GM23248 (cell line): ENCODE measurements around the gene SDCCAG8. TPM values are rescaled to one million over a fixed set of nuclear protein-coding genes. Genes with fewer than 3 reads are reported as not detected.

ENCODE experiments used
- DNase-seq: peaks from one replicate; pipeline ENCODE4 v3.0.0-alpha.2; 2015
- H2AFZ ChIP-seq: fragments of 200-600 bp; sonication (generic); 2 replicates; pipeline ENCODE4 v1.6.1; 2016; ENCODE audit warnings: antibody characterized with exemption
- H3F3A ChIP-seq: fragments of 200-600 bp; sonication (generic); 2 replicates; pipeline ENCODE4 v1.6.1; 2016; ENCODE audit warnings: mild to moderate bottlenecking, antibody characterized with exemption, mixed run types; ENCODE audit not compliant: insufficient read depth
- H3K27ac ChIP-seq: fragments of 200-600 bp; sonication (generic); 2 replicates; pipeline ENCODE4 v1.5.1; 2016; ENCODE audit warnings: mild to moderate bottlenecking
- H3K27me3 ChIP-seq: fragments of 200-600 bp; sonication (generic); replicated peaks from 2 replicates; pipeline ENCODE4 v1.6.1; 2016; ENCODE audit warnings: mild to moderate bottlenecking; ENCODE audit not compliant: insufficient read depth
- H3K36me3 ChIP-seq: fragments of 200-600 bp; sonication (generic); 2 replicates; pipeline ENCODE4 v1.6.1; 2016; ENCODE audit warnings: low read depth, mild to moderate bottlenecking
- H3K4me1 ChIP-seq: fragments of 200-600 bp; sonication (generic); 2 replicates; pipeline ENCODE4 v1.6.1; 2016; ENCODE audit warnings: mild to moderate bottlenecking; ENCODE audit not compliant: insufficient read depth
- H3K4me2 ChIP-seq: fragments of 200-600 bp; sonication (generic); one replicate; pipeline ENCODE4 v1.6.1; 2016; ENCODE audit warnings: mild to moderate bottlenecking; ENCODE audit not compliant: unreplicated experiment
- H3K4me3 ChIP-seq: fragments of 200-600 bp; sonication (generic); 2 replicates; pipeline ENCODE4 v1.5.1; 2016; ENCODE audit warnings: mild to moderate bottlenecking
- H3K79me2 ChIP-seq: fragments of 200-600 bp; sonication (generic); 2 replicates; pipeline ENCODE4 v1.6.1; 2016; ENCODE audit warnings: mild to moderate bottlenecking; ENCODE audit not compliant: insufficient read depth
- H3K9ac ChIP-seq: fragments of 200-600 bp; sonication (generic); 2 replicates; pipeline ENCODE4 v1.6.1; 2016; ENCODE audit warnings: mild to moderate bottlenecking
- H3K9me2 ChIP-seq: fragments of 200-600 bp; sonication (generic); 2 replicates; pipeline ENCODE4 v1.6.1; 2016; ENCODE audit warnings: mixed run types, mild to moderate bottlenecking, moderate library complexity; ENCODE audit not compliant: insufficient read depth
- H3K9me3 ChIP-seq: fragments of 200-600 bp; sonication (generic); one replicate; pipeline ENCODE4 v1.6.1; 2017; ENCODE audit warnings: low read depth
- H4K20me1 ChIP-seq: fragments of 200-600 bp; sonication (generic); 2 replicates; pipeline ENCODE4 v1.6.0; 2016; ENCODE audit not compliant: insufficient read depth
- EZH2 ChIP-seq: fragments of 200-600 bp; sonication (generic); IDR thresholded peaks from 2 replicates; pipeline ENCODE4 v1.6.1; 2018; ENCODE audit warnings: antibody characterized with exemption, mild to moderate bottlenecking; ENCODE audit not compliant: insufficient read depth, poor library complexity, severe bottlenecking
- EZH2phosphoT487 ChIP-seq: fragments of 200-600 bp; sonication (generic); IDR thresholded peaks from 2 replicates; pipeline ENCODE4 v1.6.1; 2018; ENCODE audit warnings: antibody characterized with exemption, moderate library complexity, mild to moderate bottlenecking, low read depth; ENCODE audit not compliant: insufficient read depth
- WGBS, 2 experiments: methylation state at CpG; one replicate each; pipeline ENCODE4 v1.1.6; 2015 to 2017; ENCODE audit warnings: low lambda C conversion rate in 2 of 2, low coverage in 1 of 2; ENCODE audit errors: missing lambda C conversion rate in 2 of 2; 5-methylcytosine and 5-hydroxymethylcytosine counted together
- in situ Hi-C: fragments of 300-500 bp; cut with MboI; formaldehyde crosslinking; loops from 2 replicates; pipeline ENCODE4 v1.15.0; 2020
- polyA plus RNA-seq: library from polyadenylated mRNA; unstranded; fragments of >200 nt; fragmentation: Nextera tagmentation; extraction: Ambion mirVana; gene quantifications from 2 replicates; pipeline ENCODE4 v1.2.1, GENCODE V29; 2016
- total RNA-seq: library from RNA; depleted of rRNA; stranded (reverse); fragments of >200 nt; shearing (Covaris generic); gene quantifications from 2 replicates; pipeline ENCODE4 v1.2.3, GENCODE V29; 2014

The SDCCAG8 gene
- total and polyA plus RNA-seq, 2 experiments from 2014 or later, result 29.4 to 45.3 TPM

- H3K4me3 ChIP-seq, result no peak overlapping the region
- no peaks in the 10 kb centered on the region for H3K9me3 ChIP-seq
- H3K27ac ChIP-seq, result no peak overlapping the region
- H3K4me2 ChIP-seq, result no peak overlapping the region
- no peak for TF ChIP-seq EZH2
- no peak for TF ChIP-seq EZH2phosphoT487
- no peaks in the 10 kb centered on the region for H3K27me3 ChIP-seq
- H3K9me2 ChIP-seq, result no peaks in the 10 kb centered on the region
- H3K36me3 ChIP-seq, result peaks cover 15% of the 10 kb centered on the region
- no peaks in the 10 kb centered on the region for H3K79me2 ChIP-seq
- 0 out of 2 replicates have a peak, but pooled peaks cover 8% of the 10 kb centered on the region for H3F3A ChIP-seq
- WGBS, 2 experiments, result 67 to 71% methylated on average over 7 of the region's 7 CpGs
- no peak overlapping the region for H2AFZ ChIP-seq
- no peaks in the 10 kb centered on the region for H4K20me1 ChIP-seq
- DNase-seq, result peak; percentile 49
- peaks cover 4% of the 10 kb centered on the region; the same call in 1 of the 2 replicates for H3K4me1 ChIP-seq
- in situ Hi-C loops, result no loop called here
- no peak overlapping the region for H3K9ac ChIP-seq
Observed at GRCh38 chr1:243513726-243514491, 258.1 kb downstream of the SDCCAG8 start.

- no peak overlapping the region for H3K4me2 ChIP-seq
- H4K20me1 ChIP-seq, result no peaks in the 10 kb centered on the region
- TF ChIP-seq EZH2 (no peak), EZH2phosphoT487 (no peak)
- no peaks in the 10 kb centered on the region for H3K79me2 ChIP-seq
- no peak overlapping the region for H2AFZ ChIP-seq
- H3K27ac ChIP-seq, result no peak overlapping the region
- peaks cover 15% of the 10 kb centered on the region for H3K36me3 ChIP-seq
- no peak overlapping the region for H3K9ac ChIP-seq
- H3K4me3 ChIP-seq, result no peak overlapping the region
- H3K27me3 ChIP-seq, result no peaks in the 10 kb centered on the region
- H3K4me1 ChIP-seq, result peaks cover 4% of the 10 kb centered on the region; the same call in 1 of the 2 replicates
- no peak for DNase-seq
- H3F3A ChIP-seq, result 0 out of 2 replicates have a peak, but pooled peaks cover 8% of the 10 kb centered on the region
- in situ Hi-C loops, result no loop called here
- 94 to 100% methylated on average over 1 of the region's 1 CpG for WGBS, 2 experiments
- H3K9me3 ChIP-seq, result no peaks in the 10 kb centered on the region
- H3K9me2 ChIP-seq, result no peaks in the 10 kb centered on the region
Observed at GRCh38 chr1:243514927-243515326, 259.1 kb downstream of the SDCCAG8 start.

- Histone ChIP-seq H4K20me1 (no peaks in the 10 kb centered on the region), H3K27ac (no peak overlapping the region), H3K27me3 (no peaks in the 10 kb centered on the region), H2AFZ (no peak overlapping the region), H3K79me2 (no peaks in the 10 kb centered on the region), H3F3A (peaks cover 15% of the 10 kb centered on the region), H3K9me2 (no peaks in the 10 kb centered on the region), H3K9me3 (no peaks in the 10 kb centered on the region), H3K4me1 (peaks cover 14% of the 10 kb centered on the region), H3K36me3 (peaks cover 4% of the 10 kb centered on the region; the same call in 1 of the 2 replicates), H3K4me2 (no peak overlapping the region), H3K9ac (no peak overlapping the region), H3K4me3 (no peak overlapping the region)
- TF ChIP-seq EZH2, result no peak
- WGBS, 2 experiments, result 93 to 100% methylated on average over 1 of the region's 1 CpG
- DNase-seq, result no peak
- in situ Hi-C loops, result no loop called here
Observed at GRCh38 chr1:243520831-243521230, 265.0 kb downstream of the SDCCAG8 start.

DNA sequence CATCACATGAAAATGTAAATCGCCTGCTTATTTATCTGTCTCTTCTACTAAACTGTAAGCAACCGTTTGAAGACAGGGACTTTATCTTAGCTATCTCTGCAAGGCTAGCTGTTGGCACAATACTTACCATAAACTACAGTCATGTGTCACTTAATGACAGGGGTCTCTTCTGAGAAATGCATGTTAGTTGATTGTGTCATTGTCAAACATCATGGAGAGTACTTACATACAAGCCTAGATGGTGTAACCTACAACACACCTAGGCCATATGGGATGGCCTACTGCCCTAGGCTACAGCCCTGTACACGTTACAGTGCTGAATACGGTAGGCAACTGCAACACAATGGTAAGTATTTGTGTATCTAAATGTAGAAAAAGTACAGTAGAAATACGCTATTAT lies 267.9 kb downstream of the SDCCAG8 start:
- in situ Hi-C loops, result no loop called here
- H3K9me2 ChIP-seq, result no peaks in the 10 kb centered on the region

More for the DNA sequence above, 267.9 kb downstream of the SDCCAG8 start:
- TF ChIP-seq EZH2phosphoT487 (no peak), EZH2 (no peak)
- 98% methylated on average over 5 of the region's 5 CpGs for WGBS, 2 experiments
- no peak overlapping the region for H3K9ac ChIP-seq
- H3K9me3 ChIP-seq, result no peaks in the 10 kb centered on the region
- peaks cover 25% of the 10 kb centered on the region for H3F3A ChIP-seq
- no peak overlapping the region for H2AFZ ChIP-seq
- H3K27ac ChIP-seq, result no peak overlapping the region
- no peak overlapping the region for H3K4me3 ChIP-seq
- H3K4me2 ChIP-seq, result no peak overlapping the region
- no peaks in the 10 kb centered on the region for H3K36me3 ChIP-seq
- no peak for DNase-seq
- H4K20me1 ChIP-seq, result no peaks in the 10 kb centered on the region
- peaks cover 14% of the 10 kb centered on the region for H3K4me1 ChIP-seq
- H3K27me3 ChIP-seq, result no peaks in the 10 kb centered on the region
- H3K79me2 ChIP-seq, result no peaks in the 10 kb centered on the region
